GM21737 (cell line): ENCODE results near the gene YARS1.

Source experiments
- ATAC-seq: cut with Tn5 transposase; IDR thresholded peaks from one replicate; pipeline ENCODE4 v1.9.1; 2021; ENCODE audit warnings: mild to moderate bottlenecking, moderate library complexity; ENCODE audit not compliant: unreplicated experiment

YARS1 gene

GRCh38 chr1:32748348-32748747 lies 68.8 kb downstream of the YARS1 start:
- no peak for ATAC-seq

- no peak for ATAC-seq
Observed at GRCh38 chr1:32746130-32746529, 71.0 kb downstream of the YARS1 start.

GRCh38 chr1:32744071-32744425 lies 73.1 kb downstream of the YARS1 start:
- no peak for ATAC-seq

- no peak for ATAC-seq
Observed at GRCh38 chr1:32743380-32744070, 73.6 kb downstream of the YARS1 start.

- no peak for ATAC-seq
Observed at GRCh38 chr1:32742956-32743355, 74.2 kb downstream of the YARS1 start.

GRCh38 chr1:32742199-32742947 lies 74.8 kb downstream of the YARS1 start:
- no peak for ATAC-seq

- no peak for ATAC-seq
Observed at GRCh38 chr1:32741413-32742198, 75.6 kb downstream of the YARS1 start.

GRCh38 chr1:32741059-32741412 lies 76.1 kb downstream of the YARS1 start:
- ATAC-seq: no peak

GRCh38 chr1:32736812-32737791 lies 80.1 kb downstream of the YARS1 start:
- no peak for ATAC-seq

- ATAC-seq: no peak
Observed at GRCh38 chr1:32733582-32734321, 83.4 kb downstream of the YARS1 start.

GRCh38 chr1:32729254-32730046 lies 87.7 kb downstream of the YARS1 start:
- no peak for ATAC-seq

GRCh38 chr1:32728413-32729077 lies 88.6 kb downstream of the YARS1 start:
- no peak for ATAC-seq

- ATAC-seq: no peak
Observed at GRCh38 chr1:32727876-32728275, 89.3 kb downstream of the YARS1 start.

GRCh38 chr1:32725615-32725982 lies 91.6 kb downstream of the YARS1 start:
- no peak for ATAC-seq
